ENCODE data around the gene SELENOV.

SELENOV gene

GRCh38 chr19:39516270-39516669 lies 1.3 kb downstream of the SELENOV start:
- in situ Hi-C loops (cut with HindIII; ENCODE audit: low pct_unique_long_range_greater_than_20kb, low sequenced_read_pairs), result no loop called here
- DNase-seq (ENCODE audit: low read depth in 1 of 2, low spot score in 1 of 2), result no peak
- no peak for TF ChIP-seq JUND (IDR thresholded peaks at IDR 0.05; ENCODE audit: low read depth)

DNA sequence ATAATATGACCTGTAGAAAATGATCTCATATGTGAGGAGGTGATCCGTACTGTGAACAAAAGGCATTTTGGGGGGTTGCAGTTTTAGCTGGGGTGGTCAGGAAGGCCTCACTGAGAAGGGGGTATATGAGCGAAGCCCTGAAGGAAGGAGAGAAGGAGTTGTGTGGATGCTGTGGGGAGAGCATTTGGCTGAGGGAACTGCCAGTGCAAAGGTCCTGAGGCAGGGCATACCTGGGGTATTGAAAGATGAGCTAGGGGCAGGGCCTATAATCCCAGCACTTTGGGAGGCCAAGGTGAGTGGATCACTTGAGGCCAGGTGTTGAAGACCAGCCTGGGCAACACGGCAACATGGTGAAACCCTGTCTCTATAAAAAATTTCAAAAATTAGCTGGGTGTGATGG lies 2.5 kb downstream of the SELENOV start:
- in situ Hi-C loops (cut with HindIII; ENCODE audit: low pct_unique_long_range_greater_than_20kb, low sequenced_read_pairs), result no loop called here
- DNase-seq (ENCODE audit: low read depth in 1 of 2, low spot score in 1 of 2), result no peak
- TF ChIP-seq JUND (IDR thresholded peaks at IDR 0.05; ENCODE audit: low read depth), result no peak

GRCh38 chr19:39518458-39518857 lies 3.5 kb downstream of the SELENOV start:
- in situ Hi-C loops (cut with HindIII; ENCODE audit: low pct_unique_long_range_greater_than_20kb, low sequenced_read_pairs), result no loop called here
- TF ChIP-seq JUND (IDR thresholded peaks at IDR 0.05; ENCODE audit: low read depth), result no peak
- DNase-seq (ENCODE audit: low read depth in 1 of 2, low spot score in 1 of 2), result peak in 1 of 2 experiments; percentile 16

- DNase-seq (ENCODE audit: low read depth in 1 of 2, low spot score in 1 of 2), result peak in 1 of 2 experiments; percentile 66
- TF ChIP-seq JUND (IDR thresholded peaks at IDR 0.05; ENCODE audit: low read depth), result no peak
- in situ Hi-C loops (cut with HindIII; ENCODE audit: low pct_unique_long_range_greater_than_20kb, low sequenced_read_pairs), result no loop called here
Measured at GRCh38 chr19:39518975-39519374, 4.0 kb downstream of the SELENOV start.

GRCh38 chr19:39520541-39521484 lies 5.9 kb downstream of the SELENOV start:
- in situ Hi-C loops (cut with HindIII; ENCODE audit: low pct_unique_long_range_greater_than_20kb, low sequenced_read_pairs), result no loop called here
- no peak for TF ChIP-seq JUND (IDR thresholded peaks at IDR 0.05; ENCODE audit: low read depth)

GRCh38 chr19:39524495-39524894 lies 9.6 kb downstream of the SELENOV start:
- DNase-seq (ENCODE audit: low read depth in 1 of 2, low spot score in 1 of 2), result no peak
- in situ Hi-C loops (cut with HindIII; ENCODE audit: low pct_unique_long_range_greater_than_20kb, low sequenced_read_pairs), result no loop called here
- TF ChIP-seq JUND (IDR thresholded peaks at IDR 0.05; ENCODE audit: low read depth), result no peak

More at GRCh38 chr19:39520541-39521484, 5.9 kb downstream of the SELENOV start:
- DNase-seq (ENCODE audit: low read depth in 1 of 2, low spot score in 1 of 2), result no peak

GRCh38 chr19:39525205-39525604 lies 10.3 kb downstream of the SELENOV start:
- TF ChIP-seq JUND (IDR thresholded peaks at IDR 0.05; ENCODE audit: low read depth), result no peak
- in situ Hi-C loops (cut with HindIII; ENCODE audit: low pct_unique_long_range_greater_than_20kb, low sequenced_read_pairs), result no loop called here

DNA sequence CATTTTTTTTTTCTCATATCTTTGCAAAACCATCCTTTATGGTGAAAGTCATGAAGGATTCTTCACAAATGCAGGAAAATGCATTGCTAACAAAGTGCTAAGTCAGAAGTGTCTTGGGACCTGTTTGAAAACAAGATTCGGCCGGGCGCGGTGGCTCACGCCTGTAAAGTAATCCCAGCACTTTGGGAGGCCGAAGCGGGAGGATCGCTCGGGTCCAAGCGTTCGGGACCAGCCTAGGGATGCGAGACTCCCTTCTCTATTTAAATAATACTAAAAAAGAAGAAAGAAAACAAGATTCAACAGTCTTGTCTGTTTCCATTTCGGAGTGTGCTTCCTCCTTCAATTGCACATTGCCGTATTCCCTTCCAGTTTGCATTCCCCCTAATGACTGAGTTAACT lies 16.9 kb downstream of the SELENOV start:
- in situ Hi-C loops (cut with HindIII; ENCODE audit: low pct_unique_long_range_greater_than_20kb, low sequenced_read_pairs), result no loop called here
- TF ChIP-seq JUND (IDR thresholded peaks at IDR 0.05; ENCODE audit: low read depth), result no peak
- no peak for DNase-seq (ENCODE audit: low read depth in 1 of 2, low spot score in 1 of 2)

More at GRCh38 chr19:39525205-39525604, 10.3 kb downstream of the SELENOV start:
- DNase-seq (ENCODE audit: low read depth in 1 of 2, low spot score in 1 of 2), result no peak

DNA sequence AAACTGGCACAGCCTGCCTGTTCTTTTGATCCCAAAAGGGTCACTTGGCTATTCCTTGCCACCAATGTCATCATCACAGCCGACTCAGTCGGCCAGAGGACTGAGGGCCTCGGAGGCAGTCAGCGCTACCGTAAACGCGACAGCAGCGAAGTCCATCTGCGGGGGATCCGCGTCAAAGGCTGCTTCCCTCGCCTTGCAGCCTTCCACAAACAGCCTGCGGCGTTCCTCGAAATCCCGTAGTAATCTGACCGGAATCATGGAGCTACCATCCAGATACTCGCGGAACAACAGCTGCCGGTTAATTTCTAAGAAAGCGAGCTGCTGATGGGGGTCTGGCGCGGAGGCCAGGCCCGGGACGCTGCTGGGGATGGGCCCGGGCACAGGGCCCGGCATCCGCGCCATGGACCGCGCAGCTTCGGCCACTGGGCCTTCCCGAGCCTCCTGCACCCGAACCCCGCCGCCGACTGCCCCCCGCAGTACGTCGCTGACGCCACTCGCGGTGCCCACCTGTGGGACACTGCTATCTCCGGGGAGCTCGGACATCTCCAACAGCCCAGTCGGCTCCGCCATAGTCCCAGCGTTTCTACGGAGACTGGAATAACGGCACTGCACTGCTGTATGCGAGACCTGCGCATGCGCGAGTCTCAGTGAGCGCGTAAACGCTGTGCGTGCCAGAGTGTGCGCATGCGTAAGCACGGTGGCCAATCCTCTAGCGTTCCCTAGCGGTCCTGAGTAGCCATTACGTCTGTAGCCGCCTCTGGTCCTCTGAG lies 17.5 kb downstream of the SELENOV start, which contains the start of gene EID2B:
Gene EID2B (minus strand): TSS at position 620 of the 770 bp plus-strand sequence. CDS start 50 bp downstream, at position 570.
- TF ChIP-seq JUND (IDR thresholded peaks at IDR 0.05; ENCODE audit: low read depth), result no peak
- DNase-seq (ENCODE audit: low read depth in 1 of 2, low spot score in 1 of 2), result peak; percentile 90 to 92
- in situ Hi-C loops (cut with HindIII; ENCODE audit: low pct_unique_long_range_greater_than_20kb, low sequenced_read_pairs), result no loop called here

DNA sequence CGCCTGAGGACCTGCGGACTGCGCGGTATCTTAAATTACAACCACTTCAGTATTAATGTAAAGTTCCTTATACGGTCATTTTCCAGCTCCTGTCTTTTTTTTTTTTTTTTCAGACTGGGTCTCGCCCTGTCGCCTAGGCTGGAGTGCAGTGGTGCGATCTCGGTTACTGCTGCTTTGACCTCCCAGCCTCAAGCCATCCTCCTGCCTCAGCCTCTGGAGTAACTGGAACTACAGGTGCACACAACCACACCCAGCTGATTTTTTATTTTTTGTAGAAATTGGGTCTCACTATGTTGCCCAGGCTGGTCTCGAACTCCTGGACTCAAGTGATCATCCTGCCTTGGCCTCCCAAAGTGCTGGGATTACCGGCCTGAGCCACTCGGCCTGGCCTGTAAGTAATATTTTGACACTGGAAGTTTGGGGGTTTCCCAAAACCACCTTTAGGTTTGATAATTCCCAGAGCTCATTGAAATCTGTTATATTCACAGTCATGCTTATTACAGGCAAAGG lies 18.1 kb downstream of the SELENOV start:
- TF ChIP-seq JUND (IDR thresholded peaks at IDR 0.05; ENCODE audit: low read depth), result no peak
- DNase-seq (ENCODE audit: low read depth in 1 of 2, low spot score in 1 of 2), result no peak
- in situ Hi-C loops (cut with HindIII; ENCODE audit: low pct_unique_long_range_greater_than_20kb, low sequenced_read_pairs), result no loop called here

GRCh38 chr19:39533791-39534190 lies 18.9 kb downstream of the SELENOV start:
- no peak for TF ChIP-seq JUND (IDR thresholded peaks at IDR 0.05; ENCODE audit: low read depth)
- DNase-seq (ENCODE audit: low read depth in 1 of 2, low spot score in 1 of 2), result no peak
- in situ Hi-C loops (cut with HindIII; ENCODE audit: low pct_unique_long_range_greater_than_20kb, low sequenced_read_pairs), result no loop called here

DNA sequence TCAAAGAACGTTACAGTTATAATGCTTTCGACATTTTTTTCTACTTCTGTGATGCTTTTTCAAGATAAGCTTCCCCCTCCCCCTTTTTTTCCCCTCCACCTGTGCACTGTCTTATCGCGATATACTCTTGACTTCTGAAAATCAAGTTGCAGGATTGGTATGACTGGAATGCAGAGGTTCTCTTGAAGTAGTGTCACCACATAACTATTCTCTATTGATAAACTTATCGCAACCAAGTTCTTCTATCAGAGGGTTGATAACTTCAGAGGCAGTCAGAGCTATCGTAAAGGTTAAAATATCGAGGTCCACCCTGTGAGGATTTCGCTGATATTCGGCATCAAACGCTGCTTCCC lies 24.2 kb downstream of the SELENOV start:
- TF ChIP-seq JUND (IDR thresholded peaks at IDR 0.05; ENCODE audit: low read depth), result no peak
- no peak for DNase-seq (ENCODE audit: low read depth in 1 of 2, low spot score in 1 of 2)
- in situ Hi-C loops (cut with HindIII; ENCODE audit: low pct_unique_long_range_greater_than_20kb, low sequenced_read_pairs), result no loop called here

Measured in T47D (cell line).